WTC11 (cell line): ENCODE measurements around the gene RHOF. TPM values are rescaled to one million over a fixed set of nuclear protein-coding genes. Genes with fewer than 3 reads are reported as not detected.

ENCODE experiments used
- ATAC-seq: fragments of 200-7000 bp; cut with Tn5 transposase; 2 replicates; pipeline ENCODE4 v1.10.0; 2021; ENCODE audit warnings: mild to moderate bottlenecking, moderate library complexity
- CTCF ChIA-PET: fragments of 300-600 bp; sonication (Branson Sonifier 250); formaldehyde crosslinking; loops from one replicate; lab custom pipeline; 2021; ENCODE audit warnings: antibody characterized with exemption; lab: Charles Lee
- POLR2A ChIA-PET: fragments of 350-600 bp; sonication (Branson Sonifier 250); formaldehyde crosslinking; loops from one replicate; lab custom pipeline; 2021; ENCODE audit warnings: antibody characterized with exemption; lab: Charles Lee
- DNase-seq: peaks from one replicate; pipeline ENCODE4 v3.0.0; 2021; ENCODE audit warnings: low spot score
- H3K27ac Mint-ChIP-seq: 2 replicates; pipeline ENCODE4 v1.8.0; 2021; ENCODE audit warnings: mixed read lengths
- H3K27me3 Mint-ChIP-seq: 2 replicates; pipeline ENCODE4 v1.8.0; 2021; ENCODE audit warnings: low read depth, mild to moderate bottlenecking, moderate library complexity, mixed read lengths
- H3K36me3 Mint-ChIP-seq: 2 replicates; pipeline ENCODE4 v1.8.0; 2021; ENCODE audit warnings: mixed read lengths
- H3K4me1 Mint-ChIP-seq: 2 replicates; pipeline ENCODE4 v1.8.0; 2022; ENCODE audit warnings: mixed read lengths
- H3K4me3 Mint-ChIP-seq: 2 replicates; pipeline ENCODE4 v1.8.0; 2021; ENCODE audit warnings: mild to moderate bottlenecking, moderate library complexity, mixed read lengths
- H3K9me3 Mint-ChIP-seq: 2 replicates; pipeline ENCODE4 v1.8.0; 2021; ENCODE audit warnings: mixed read lengths
- ATF1 ChIP-seq: sonication (generic); formaldehyde crosslinking; IDR thresholded peaks from 2 replicates; pipeline ENCODE4 v1.8.1; 2023; ENCODE audit warnings: mild to moderate bottlenecking, moderate library complexity, missing genetic modification reagents
- CBFB ChIP-seq: sonication (generic); formaldehyde crosslinking; IDR thresholded peaks from 2 replicates; pipeline ENCODE4 v1.8.1; 2022; ENCODE audit warnings: mild to moderate bottlenecking, low read depth, missing genetic modification reagents
- E2F4 ChIP-seq: sonication (generic); formaldehyde crosslinking; IDR thresholded peaks from 2 replicates; pipeline ENCODE4 v1.8.1; 2022; ENCODE audit warnings: low read depth, mild to moderate bottlenecking, moderate library complexity, missing genetic modification reagents, borderline replicate concordance
- FOXJ3 ChIP-seq: sonication (generic); formaldehyde crosslinking; IDR thresholded peaks from 2 replicates; pipeline ENCODE4 v1.9.0; 2021; ENCODE audit warnings: missing genetic modification reagents, mild to moderate bottlenecking, borderline replicate concordance
- GTF2I ChIP-seq: fragments of 250-450 bp; sonication (Bioruptor Pico); conservative IDR thresholded peaks from 2 replicates; pipeline ENCODE4 v1.4.0; 2021; ENCODE audit warnings: mild to moderate bottlenecking
- JAZF1 ChIP-seq: fragments of 250-450 bp; sonication (Bioruptor Pico); IDR thresholded peaks from 2 replicates; pipeline ENCODE4 v1.9.0; 2021; ENCODE audit warnings: moderate library complexity, mild to moderate bottlenecking, inconsistent platforms
- MAX ChIP-seq: sonication (generic); formaldehyde crosslinking; IDR thresholded peaks from 2 replicates; pipeline ENCODE4 v1.8.0; 2022; ENCODE audit warnings: mild to moderate bottlenecking, missing genetic modification reagents
- MXD4 ChIP-seq: fragments of 250-450 bp; sonication (Bioruptor Pico); IDR thresholded peaks from 2 replicates; pipeline ENCODE4 v1.8.0; 2021; ENCODE audit warnings: mild to moderate bottlenecking, moderate library complexity, borderline replicate concordance
- NR1H2 ChIP-seq: sonication (generic); formaldehyde crosslinking; IDR thresholded peaks from 2 replicates; pipeline ENCODE4 v1.9.0; 2021; ENCODE audit warnings: mild to moderate bottlenecking, moderate library complexity, missing genetic modification reagents
- NR3C1 ChIP-seq: sonication (generic); formaldehyde crosslinking; conservative IDR thresholded peaks from 2 replicates; pipeline ENCODE4 v1.8.1; 2023; ENCODE audit warnings: low read depth, mild to moderate bottlenecking, missing genetic modification reagents
- OVOL2 ChIP-seq: fragments of 250-450 bp; sonication (Bioruptor Pico); IDR thresholded peaks from 2 replicates; pipeline ENCODE4 v1.9.0; 2021; ENCODE audit warnings: mild to moderate bottlenecking, borderline replicate concordance
- PRRX2 ChIP-seq: fragments of 250-450 bp; sonication (Bioruptor Pico); IDR thresholded peaks from 2 replicates; pipeline ENCODE4 v1.8.0; 2021; ENCODE audit warnings: mild to moderate bottlenecking
- RELA ChIP-seq: sonication (generic); formaldehyde crosslinking; IDR thresholded peaks from 2 replicates; pipeline ENCODE4 v1.8.1; 2022; ENCODE audit warnings: missing genetic modification reagents, mild to moderate bottlenecking, borderline replicate concordance
- SP1 ChIP-seq: sonication (generic); formaldehyde crosslinking; conservative IDR thresholded peaks from 2 replicates; pipeline ENCODE4 v1.8.1; 2022; ENCODE audit warnings: missing genetic modification reagents
- TCF7 ChIP-seq: sonication (generic); formaldehyde crosslinking; IDR thresholded peaks from 2 replicates; pipeline ENCODE4 v1.8.0; 2022; ENCODE audit warnings: mild to moderate bottlenecking, low read depth, missing genetic modification reagents, moderate library complexity
- TEAD4 ChIP-seq: sonication (generic); formaldehyde crosslinking; IDR thresholded peaks from 2 replicates; pipeline ENCODE4 v1.8.0; 2022; ENCODE audit warnings: mild to moderate bottlenecking, missing genetic modification reagents
- ZNF232 ChIP-seq: sonication (generic); formaldehyde crosslinking; IDR thresholded peaks from 2 replicates; pipeline ENCODE4 v1.8.0; 2022; ENCODE audit warnings: mild to moderate bottlenecking, missing genetic modification reagents
- ZNF416 ChIP-seq: fragments of 250-450 bp; sonication (Bioruptor Pico); IDR thresholded peaks from 2 replicates; pipeline ENCODE4 v1.9.0; 2021; ENCODE audit warnings: mild to moderate bottlenecking, inconsistent platforms
- total RNA-seq: library from RNA; stranded (reverse); gene quantifications from 3 replicates; pipeline ENCODE4 v1.2.3, GENCODE V29; 2021
- TF ChIP-seq, protein P1 (sequence below): fragments of 250-450 bp; sonication (Bioruptor Pico); IDR thresholded peaks from 2 replicates; pipeline ENCODE4 v1.8.0; 2021; ENCODE audit warnings: mild to moderate bottlenecking
- TF ChIP-seq, protein P2 (sequence below): sonication (generic); formaldehyde crosslinking; IDR thresholded peaks from 2 replicates; pipeline ENCODE4 v1.8.0; 2022; ENCODE audit warnings: mild to moderate bottlenecking, missing genetic modification reagents
- TF ChIP-seq, protein P3 (sequence below): sonication (generic); formaldehyde crosslinking; IDR thresholded peaks from 2 replicates; pipeline ENCODE4 v1.8.0; 2022; ENCODE audit warnings: missing genetic modification reagents
- TF ChIP-seq, protein P4 (sequence below): sonication (generic); formaldehyde crosslinking; IDR thresholded peaks from 2 replicates; pipeline ENCODE4 v1.8.1; 2023; ENCODE audit warnings: mild to moderate bottlenecking, missing genetic modification reagents, moderate library complexity
- TF ChIP-seq, protein P5 (sequence below): sonication (generic); formaldehyde crosslinking; IDR thresholded peaks from 2 replicates; pipeline ENCODE4 v1.8.1; 2023; ENCODE audit warnings: mild to moderate bottlenecking, missing genetic modification reagents
- TF ChIP-seq, protein P6 (sequence below): sonication (generic); formaldehyde crosslinking; IDR thresholded peaks from 2 replicates; pipeline ENCODE4 v1.8.1; 2023; ENCODE audit warnings: mild to moderate bottlenecking, moderate library complexity, missing genetic modification reagents

Gene RHOF
- total RNA-seq, 1 experiment from 2014 or later, result 45.3 TPM

DNA sequence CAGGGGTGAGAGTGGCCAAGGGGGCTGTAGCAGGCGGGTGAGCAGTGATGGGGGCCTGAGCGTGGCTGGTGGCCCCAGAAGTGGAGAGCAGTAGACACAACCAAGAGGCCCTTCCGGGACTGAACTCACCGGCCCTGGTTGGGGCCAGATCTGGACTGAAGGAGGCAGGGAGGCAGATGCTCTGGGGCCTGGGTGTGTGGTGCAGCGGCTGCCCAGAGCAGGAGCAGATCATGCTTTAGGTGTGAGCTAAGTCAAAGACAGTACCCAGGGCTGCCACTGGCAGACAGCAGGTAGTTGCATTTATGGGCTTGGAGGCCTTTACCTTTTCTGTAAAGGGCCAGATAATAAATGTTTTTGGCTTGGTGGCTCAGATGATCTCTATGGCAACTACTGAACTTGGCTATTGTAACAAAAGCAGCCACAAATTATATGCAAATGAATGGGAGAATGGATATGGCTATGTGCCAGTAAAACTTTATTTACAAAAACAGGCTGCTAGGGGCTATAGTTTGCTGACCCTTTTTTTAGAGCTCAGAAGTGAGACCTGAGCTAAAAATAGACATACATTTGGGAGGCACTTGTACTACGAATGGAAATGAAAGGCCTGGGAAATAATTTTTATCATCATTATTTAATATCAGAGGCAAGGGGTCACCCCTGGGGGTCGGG is 35.9 kb upstream of the RHOF start:
- Mint-ChIP-seq H3K9me3 (no peaks in the 10 kb centered on the region), H3K27ac (no peak overlapping the region), H3K4me1 (no peaks in the 10 kb centered on the region), H3K27me3 (no peaks in the 10 kb centered on the region), H3K4me3 (no peak overlapping the region), H3K36me3 (peaks cover 23% of the 10 kb centered on the region)
- TF ChIP-seq, protein P1, sequence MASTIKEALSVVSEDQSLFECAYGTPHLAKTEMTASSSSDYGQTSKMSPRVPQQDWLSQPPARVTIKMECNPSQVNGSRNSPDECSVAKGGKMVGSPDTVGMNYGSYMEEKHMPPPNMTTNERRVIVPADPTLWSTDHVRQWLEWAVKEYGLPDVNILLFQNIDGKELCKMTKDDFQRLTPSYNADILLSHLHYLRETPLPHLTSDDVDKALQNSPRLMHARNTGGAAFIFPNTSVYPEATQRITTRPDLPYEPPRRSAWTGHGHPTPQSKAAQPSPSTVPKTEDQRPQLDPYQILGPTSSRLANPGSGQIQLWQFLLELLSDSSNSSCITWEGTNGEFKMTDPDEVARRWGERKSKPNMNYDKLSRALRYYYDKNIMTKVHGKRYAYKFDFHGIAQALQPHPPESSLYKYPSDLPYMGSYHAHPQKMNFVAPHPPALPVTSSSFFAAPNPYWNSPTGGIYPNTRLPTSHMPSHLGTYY (CRISPR knock-in tag), result no peak
- TF ChIP-seq ZNF416 (CRISPR knock-in tag) (no peak), TEAD4 (CRISPR knock-in tag) (no peak), NR1H2 (no peak), TCF7 (no peak), NR3C1 (CRISPR knock-in tag) (no peak)
- ATAC-seq (no peak), DNase-seq (no peak)
- POLR2A ChIA-PET, result interaction anchor here (0.6 to 1.1 kb wide), 2 partner anchors 13 to 290 kb away, joined by 3 to 10 read pairs; no protein-coding TSS in a partner anchor
- CTCF ChIA-PET, result no interaction called here

DNA sequence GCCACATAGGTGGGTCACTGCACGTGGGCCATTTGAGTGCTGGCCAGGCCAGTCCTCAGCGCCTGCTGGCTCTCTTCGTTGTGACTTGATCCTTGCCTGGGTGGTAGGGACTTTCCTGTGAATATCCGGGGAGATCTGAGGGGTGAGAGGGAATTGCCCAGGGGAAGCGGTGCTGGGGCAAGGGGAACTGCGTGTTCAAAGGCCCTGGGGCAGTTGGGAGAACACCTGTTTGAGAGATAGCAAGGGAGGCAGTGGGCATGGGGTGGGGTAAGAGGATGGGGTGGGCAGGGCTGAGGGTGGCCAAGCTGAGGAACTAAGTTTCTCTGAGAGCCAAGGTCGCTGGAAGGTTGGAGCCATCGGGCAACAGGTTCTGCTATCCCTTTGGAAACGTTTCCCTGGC is 35.3 kb upstream of the RHOF start:
- ChIA-PET CTCF (interaction anchor here (2.6 kb wide), 1 partner anchor 17 kb away, joined by 26 read pairs; no protein-coding TSS in a partner anchor), POLR2A (interaction anchor here (1.0 to 1.1 kb wide), 2 partner anchors 13 to 27 kb away, joined by 3 read pairs; no protein-coding TSS in a partner anchor)
- Mint-ChIP-seq H3K36me3 (peaks cover 23% of the 10 kb centered on the region), H3K27me3 (no peaks in the 10 kb centered on the region), H3K4me3 (no peak overlapping the region), H3K4me1 (no peaks in the 10 kb centered on the region), H3K9me3 (no peaks in the 10 kb centered on the region), H3K27ac (no peak overlapping the region)
- DNase-seq, result no peak
- no peak for ATAC-seq
- no peak for TF ChIP-seq GTF2I (CRISPR knock-in tag)
- TF ChIP-seq, protein P2, sequence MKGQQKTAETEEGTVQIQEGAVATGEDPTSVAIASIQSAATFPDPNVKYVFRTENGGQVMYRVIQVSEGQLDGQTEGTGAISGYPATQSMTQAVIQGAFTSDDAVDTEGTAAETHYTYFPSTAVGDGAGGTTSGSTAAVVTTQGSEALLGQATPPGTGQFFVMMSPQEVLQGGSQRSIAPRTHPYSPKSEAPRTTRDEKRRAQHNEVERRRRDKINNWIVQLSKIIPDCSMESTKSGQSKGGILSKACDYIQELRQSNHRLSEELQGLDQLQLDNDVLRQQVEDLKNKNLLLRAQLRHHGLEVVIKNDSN (CRISPR knock-in tag), result no peak
- no peak for TF ChIP-seq MXD4 (CRISPR knock-in tag)
- TF ChIP-seq, protein P3, sequence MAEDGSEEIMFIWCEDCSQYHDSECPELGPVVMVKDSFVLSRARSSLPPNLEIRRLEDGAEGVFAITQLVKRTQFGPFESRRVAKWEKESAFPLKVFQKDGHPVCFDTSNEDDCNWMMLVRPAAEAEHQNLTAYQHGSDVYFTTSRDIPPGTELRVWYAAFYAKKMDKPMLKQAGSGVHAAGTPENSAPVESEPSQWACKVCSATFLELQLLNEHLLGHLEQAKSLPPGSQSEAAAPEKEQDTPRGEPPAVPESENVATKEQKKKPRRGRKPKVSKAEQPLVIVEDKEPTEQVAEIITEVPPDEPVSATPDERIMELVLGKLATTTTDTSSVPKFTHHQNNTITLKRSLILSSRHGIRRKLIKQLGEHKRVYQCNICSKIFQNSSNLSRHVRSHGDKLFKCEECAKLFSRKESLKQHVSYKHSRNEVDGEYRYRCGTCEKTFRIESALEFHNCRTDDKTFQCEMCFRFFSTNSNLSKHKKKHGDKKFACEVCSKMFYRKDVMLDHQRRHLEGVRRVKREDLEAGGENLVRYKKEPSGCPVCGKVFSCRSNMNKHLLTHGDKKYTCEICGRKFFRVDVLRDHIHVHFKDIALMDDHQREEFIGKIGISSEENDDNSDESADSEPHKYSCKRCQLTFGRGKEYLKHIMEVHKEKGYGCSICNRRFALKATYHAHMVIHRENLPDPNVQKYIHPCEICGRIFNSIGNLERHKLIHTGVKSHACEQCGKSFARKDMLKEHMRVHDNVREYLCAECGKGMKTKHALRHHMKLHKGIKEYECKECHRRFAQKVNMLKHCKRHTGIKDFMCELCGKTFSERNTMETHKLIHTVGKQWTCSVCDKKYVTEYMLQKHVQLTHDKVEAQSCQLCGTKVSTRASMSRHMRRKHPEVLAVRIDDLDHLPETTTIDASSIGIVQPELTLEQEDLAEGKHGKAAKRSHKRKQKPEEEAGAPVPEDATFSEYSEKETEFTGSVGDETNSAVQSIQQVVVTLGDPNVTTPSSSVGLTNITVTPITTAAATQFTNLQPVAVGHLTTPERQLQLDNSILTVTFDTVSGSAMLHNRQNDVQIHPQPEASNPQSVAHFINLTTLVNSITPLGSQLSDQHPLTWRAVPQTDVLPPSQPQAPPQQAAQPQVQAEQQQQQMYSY (CRISPR knock-in tag), result no peak
- no peak for TF ChIP-seq FOXJ3 (CRISPR knock-in tag)
- TF ChIP-seq SP1 (CRISPR knock-in tag), result no peak
- no peak for TF ChIP-seq ATF1 (CRISPR knock-in tag)
- no peak for TF ChIP-seq OVOL2 (CRISPR knock-in tag)
- TF ChIP-seq MAX, result no peak
- TF ChIP-seq PRRX2 (CRISPR knock-in tag), result no peak
- no peak for TF ChIP-seq E2F4
- no peak for TF ChIP-seq CBFB (CRISPR knock-in tag)
- TF ChIP-seq, protein P4, sequence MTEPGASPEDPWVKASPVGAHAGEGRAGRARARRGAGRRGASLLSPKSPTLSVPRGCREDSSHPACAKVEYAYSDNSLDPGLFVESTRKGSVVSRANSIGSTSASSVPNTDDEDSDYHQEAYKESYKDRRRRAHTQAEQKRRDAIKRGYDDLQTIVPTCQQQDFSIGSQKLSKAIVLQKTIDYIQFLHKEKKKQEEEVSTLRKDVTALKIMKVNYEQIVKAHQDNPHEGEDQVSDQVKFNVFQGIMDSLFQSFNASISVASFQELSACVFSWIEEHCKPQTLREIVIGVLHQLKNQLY (CRISPR knock-in tag), result no peak
- TF ChIP-seq JAZF1 (CRISPR knock-in tag), result no peak
- no peak for TF ChIP-seq ZNF232 (CRISPR knock-in tag)
- TF ChIP-seq RELA (CRISPR knock-in tag), result no peak
- TF ChIP-seq, protein P5, sequence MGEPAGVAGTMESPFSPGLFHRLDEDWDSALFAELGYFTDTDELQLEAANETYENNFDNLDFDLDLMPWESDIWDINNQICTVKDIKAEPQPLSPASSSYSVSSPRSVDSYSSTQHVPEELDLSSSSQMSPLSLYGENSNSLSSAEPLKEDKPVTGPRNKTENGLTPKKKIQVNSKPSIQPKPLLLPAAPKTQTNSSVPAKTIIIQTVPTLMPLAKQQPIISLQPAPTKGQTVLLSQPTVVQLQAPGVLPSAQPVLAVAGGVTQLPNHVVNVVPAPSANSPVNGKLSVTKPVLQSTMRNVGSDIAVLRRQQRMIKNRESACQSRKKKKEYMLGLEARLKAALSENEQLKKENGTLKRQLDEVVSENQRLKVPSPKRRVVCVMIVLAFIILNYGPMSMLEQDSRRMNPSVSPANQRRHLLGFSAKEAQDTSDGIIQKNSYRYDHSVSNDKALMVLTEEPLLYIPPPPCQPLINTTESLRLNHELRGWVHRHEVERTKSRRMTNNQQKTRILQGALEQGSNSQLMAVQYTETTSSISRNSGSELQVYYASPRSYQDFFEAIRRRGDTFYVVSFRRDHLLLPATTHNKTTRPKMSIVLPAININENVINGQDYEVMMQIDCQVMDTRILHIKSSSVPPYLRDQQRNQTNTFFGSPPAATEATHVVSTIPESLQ (CRISPR knock-in tag), result no peak
- TF ChIP-seq, protein P6, sequence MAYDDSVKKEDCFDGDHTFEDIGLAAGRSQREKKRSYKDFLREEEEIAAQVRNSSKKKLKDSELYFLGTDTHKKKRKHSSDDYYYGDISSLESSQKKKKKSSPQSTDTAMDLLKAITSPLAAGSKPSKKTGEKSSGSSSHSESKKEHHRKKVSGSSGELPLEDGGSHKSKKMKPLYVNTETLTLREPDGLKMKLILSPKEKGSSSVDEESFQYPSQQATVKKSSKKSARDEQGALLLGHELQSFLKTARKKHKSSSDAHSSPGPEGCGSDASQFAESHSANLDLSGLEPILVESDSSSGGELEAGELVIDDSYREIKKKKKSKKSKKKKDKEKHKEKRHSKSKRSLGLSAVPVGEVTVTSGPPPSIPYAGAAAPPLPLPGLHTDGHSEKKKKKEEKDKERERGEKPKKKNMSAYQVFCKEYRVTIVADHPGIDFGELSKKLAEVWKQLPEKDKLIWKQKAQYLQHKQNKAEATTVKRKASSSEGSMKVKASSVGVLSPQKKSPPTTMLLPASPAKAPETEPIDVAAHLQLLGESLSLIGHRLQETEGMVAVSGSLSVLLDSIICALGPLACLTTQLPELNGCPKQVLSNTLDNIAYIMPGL (CRISPR knock-in tag), result no peak
